Activated naive CD4-positive, alpha-beta T cell treated with Interleukin-2 at 50 U/mL for 16 hours (primary cell): ENCODE results near the gene SBK2.
A peak's percentile ranks its signal among the peaks of the same experiment; 100 is the strongest.
"Not testable (repeated sequence)": the region's sequence is repeated elsewhere in the genome, so short reads cannot be mapped to it uniquely, and the experiment has no call there.

Experiments used
- DNase-seq: peaks from one replicate; pipeline ENCODE4 v3.0.0-alpha.2; 2020

Gene SBK2

DNA sequence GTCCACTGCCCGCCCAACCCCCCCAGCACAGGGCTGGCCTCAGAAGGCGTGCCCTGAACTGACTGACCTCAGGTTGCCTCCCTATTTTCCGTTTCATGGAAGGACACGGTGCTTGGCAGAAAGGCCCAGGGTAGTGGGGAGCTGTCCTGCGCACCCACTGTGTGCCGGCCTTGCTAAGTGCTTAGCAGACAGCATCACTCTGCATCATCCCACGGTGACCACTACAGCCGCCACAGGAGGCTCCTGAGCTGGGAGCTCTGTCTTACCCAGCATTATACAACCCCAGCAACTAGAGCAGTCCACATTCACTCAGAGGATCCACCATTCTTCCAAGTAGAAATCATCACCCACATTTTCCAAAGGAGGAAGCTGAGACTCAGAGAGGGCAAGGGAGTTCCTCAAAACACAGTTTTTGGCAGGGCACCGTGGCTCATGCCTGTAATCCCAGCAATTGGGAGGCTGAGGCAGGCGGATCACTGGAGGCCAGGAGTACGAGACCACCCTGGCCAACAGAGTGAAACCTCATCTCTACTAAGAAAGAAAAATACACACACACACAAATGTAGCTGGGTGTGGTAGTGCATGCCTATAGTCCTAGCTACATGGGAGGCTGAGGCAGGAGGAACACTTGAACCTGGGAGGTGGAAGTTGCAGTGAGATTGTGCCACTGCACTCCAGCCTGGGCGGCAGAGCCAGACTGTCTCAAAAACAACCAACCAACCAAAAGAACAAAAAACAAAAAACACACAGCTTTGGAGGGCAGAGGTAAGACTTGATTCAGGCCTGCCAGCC, 1.6 kb downstream of the SBK2 start:
- DNase-seq = no peak

DNA sequence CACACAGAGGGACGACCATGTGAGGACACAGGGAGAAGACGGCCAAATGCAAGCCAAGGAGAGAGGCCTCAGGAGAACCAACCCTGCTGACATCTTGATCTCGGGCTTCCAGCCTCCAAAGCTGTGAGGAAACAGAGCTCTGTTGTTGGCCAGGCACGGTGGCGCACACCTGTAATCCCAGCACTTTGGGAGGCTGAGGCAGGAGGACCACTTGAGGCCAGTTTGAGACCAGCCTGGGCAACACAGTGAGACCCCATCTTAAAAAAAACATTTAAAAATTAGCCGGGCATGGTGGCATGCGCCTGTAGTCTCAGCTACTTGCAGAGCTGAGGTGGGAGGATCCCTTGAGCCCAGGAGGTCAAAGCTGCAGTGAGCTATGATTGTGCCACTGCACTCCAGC, 2.7 kb downstream of the SBK2 start:
- not testable (repeated sequence) for DNase-seq

DNA sequence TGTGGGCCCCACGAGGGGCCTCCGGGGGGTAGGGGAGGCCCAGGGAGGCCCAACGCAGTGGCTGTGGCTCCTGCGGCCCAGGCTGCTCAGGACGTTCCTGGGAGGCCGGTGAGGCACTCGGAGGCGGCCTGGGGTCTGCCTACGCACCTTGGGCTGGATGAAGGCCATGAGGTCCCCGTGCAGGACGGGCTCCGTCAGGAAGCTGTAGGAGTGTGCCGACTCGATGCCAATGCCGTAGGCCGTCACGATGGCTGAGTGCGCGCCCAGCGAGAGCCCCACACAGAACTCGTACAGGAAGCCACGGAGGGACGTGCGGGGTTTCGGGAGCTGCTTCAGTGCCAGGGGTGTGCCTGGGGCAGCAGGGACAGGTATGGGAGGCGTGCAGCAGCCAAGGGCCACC, 5.9 kb downstream of the SBK2 start:
- DNase-seq = no peak

DNA sequence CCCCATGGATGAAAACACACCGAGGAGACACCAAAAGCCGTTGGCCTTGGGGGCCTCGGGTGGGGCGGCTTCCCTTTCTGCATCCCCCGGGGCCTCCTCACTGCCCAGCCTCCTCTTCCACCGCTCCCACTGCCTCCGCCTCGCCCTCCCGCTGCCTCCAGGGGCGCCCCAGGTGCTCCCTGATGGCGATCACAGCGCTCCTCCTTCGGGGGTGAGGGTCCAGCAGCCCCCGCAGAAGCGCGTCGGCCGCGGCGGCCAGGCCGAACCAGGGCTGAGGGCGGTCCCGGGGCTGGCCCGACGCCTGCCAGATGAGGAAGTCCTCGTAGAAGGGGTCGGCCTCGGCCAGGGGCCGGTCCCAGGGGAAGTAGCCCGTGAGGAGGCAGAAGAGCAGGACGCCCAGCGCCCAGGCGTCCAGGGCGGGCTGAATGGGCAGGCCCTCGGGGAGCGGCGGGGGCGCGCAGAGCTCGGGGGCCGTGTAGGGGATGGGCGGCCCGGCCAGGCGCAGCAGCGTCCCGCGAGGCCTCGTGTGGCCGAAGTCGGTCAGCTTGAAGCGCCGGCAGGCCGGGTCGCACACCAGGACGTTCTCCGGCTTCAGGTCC, 7.2 kb downstream of the SBK2 start:
- DNase-seq = no peak

DNA sequence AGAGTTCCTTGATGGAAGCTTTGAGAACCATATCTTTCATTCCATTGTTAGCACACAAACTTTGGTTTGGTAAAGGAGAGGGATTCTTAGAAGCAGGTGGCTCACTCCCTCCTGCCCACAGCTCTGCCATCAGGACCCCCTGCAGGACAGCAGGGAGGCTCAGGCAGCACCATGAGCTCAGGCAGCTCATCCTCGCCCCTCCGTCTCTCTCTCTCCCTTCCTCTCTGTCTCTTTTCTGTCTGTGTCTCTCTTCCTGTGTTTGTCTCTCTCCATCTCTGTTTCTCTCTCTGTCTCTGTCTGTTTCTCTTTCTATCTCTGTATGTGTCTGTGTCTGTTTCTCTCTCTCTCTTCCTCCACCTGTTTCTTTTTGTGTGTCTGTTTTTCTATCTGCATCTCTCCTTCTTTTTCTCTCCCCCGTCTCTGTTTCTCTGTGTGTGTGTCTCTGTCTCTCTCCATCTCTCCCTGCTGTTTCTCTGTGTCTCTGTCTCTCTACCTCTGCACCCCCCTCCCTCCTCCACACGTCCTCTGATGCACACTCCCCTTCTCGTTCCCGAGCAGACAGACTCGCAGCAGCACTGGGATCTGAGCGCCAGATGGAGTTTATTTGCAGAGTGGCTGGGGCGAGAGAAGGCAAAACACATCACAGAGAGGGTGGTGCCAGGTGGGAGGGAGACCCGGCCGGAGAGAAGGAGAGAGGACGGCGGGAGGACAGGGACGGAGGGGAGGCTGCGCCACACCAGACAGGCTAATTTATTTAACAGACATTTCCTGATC, 8.7 kb downstream of the SBK2 start:
- no peak for DNase-seq

DNA sequence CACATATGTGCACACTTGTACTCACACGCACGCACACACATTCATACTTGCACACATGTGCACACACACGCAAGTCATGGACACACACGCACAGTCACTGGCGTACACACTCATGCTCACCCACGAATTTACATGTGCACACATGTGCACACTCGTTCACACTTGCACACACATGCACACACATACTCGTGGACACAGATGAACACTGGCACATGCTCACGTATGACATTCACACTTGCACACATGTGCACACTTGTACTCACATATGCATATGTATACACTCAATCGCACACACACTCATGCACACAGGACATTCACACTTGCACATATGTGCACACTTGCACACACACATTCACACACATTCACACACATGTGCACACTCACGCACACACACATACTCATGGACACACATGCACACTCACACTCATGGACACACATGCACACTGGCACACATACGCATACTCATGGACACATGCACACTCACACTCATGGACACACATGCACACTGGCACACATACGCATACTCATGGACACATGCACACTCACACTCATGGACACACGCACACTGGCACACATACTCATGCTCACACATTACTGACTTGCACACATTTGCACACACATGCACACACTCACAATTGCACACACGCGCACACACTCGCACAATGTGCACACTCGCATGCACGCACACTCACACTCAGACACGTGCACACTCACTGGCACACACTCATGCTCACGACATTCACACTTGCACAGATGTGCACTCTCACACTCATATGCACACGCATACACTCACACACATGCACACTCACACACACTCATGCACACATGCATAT, 9.5 kb downstream of the SBK2 start:
- no peak for DNase-seq

DNA sequence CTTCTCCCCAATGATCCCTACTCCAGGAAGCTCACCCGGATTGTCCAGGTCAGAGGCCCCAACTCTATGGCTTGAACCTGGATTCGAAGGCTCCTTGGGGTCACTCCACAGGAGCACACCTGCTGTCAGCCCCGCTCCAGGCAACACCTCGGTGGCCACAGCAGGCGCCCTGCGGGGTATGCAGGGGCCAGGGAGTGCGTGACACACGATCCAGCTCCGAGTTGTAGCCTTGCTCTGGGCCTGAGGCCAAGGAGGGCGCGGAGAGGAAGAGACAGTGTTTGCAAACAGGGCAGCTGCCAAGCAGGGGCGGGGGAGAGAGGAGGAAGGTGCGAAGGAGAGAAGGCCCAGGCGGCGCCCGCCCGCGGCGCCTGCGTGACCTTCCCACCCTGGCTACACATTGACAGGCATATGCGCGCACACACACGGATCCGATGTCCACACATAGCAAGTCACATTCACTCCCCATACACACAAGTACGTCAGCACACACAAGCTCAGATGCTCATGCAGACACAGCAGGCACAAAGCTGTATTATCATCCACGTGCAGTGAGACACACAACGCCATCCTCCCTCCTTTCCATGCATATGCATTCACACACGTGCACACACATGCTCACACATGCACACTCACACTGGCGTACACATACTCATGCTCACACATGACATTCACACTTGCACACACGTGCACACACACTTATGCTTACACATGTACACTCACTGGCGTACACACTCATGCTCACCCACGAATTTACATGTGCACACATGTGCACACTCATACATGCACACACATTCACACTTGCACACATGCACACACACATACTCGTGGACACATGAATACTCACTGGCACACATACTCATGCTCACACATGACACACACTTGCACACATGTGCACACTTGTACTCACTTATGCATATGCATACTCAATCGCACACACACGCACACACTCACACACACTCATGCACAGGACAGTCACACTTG, 10.4 kb downstream of the SBK2 start:
- no peak for DNase-seq

DNA sequence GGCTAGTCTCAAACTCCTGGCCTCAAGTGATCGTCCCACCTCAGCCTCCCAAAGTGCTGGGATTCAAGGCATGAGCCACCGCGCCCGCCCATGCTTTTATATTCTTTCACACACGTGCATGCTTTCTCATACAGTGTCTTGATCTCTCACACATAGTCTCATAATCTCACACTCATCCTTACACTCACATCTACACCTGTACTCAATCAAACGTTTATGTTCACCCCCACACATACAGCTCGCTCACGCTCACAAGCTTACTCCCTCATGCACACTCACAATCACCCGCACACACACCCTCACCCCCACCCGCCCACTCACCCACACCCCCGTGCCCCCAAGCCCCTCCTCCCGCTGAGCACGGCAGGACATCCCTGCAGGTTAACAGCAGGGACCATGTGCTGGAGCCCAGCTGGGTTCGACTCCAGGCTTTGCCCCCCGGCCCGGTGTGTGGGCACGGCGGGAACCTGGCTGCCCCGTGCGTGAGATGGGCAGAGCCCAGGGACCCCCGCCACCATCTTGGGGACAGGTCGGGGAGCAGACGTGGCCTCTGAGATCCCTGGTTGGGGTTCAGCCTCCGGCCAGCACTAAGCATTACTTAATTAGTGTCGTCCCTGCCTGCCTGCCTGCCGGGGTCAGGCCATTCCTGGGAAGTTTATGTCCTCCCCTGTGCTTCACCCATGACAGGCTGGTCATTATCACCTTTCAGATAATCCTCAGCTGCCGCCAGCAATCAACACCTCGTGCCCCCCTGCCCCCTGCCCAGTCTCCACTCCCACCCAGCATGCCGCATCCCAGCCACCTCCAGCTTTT, 11.4 kb downstream of the SBK2 start:
- DNase-seq = no peak

DNA sequence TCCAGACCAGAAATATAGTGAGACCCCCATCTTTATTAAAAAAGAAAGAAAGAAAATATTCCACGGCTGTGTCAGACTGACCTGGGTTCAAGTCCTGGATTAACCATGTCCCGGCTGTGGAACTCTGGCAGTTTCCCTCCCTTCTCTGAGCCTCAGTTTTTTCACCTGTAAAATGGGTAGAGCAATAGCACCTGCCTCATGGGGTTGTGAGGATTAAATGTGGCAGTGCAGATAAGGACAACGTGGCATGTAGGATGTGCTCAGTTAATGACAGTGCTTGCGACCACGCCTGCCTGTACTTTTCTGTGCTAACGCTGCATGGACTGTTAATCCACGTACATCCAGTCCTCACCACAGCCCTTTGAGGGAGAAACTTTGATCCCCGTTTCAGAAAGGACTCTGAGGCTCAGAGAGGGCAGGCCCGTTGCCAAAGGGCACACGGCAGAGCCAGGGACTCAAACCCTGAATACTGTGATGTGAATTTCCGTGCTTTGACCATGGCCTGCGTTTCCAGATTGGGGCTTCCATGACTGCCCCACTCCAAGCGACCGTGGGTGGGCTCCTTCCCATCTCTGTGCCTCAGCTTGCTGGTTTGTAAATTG, 16.1 kb downstream of the SBK2 start:
- DNase-seq = no peak

DNA sequence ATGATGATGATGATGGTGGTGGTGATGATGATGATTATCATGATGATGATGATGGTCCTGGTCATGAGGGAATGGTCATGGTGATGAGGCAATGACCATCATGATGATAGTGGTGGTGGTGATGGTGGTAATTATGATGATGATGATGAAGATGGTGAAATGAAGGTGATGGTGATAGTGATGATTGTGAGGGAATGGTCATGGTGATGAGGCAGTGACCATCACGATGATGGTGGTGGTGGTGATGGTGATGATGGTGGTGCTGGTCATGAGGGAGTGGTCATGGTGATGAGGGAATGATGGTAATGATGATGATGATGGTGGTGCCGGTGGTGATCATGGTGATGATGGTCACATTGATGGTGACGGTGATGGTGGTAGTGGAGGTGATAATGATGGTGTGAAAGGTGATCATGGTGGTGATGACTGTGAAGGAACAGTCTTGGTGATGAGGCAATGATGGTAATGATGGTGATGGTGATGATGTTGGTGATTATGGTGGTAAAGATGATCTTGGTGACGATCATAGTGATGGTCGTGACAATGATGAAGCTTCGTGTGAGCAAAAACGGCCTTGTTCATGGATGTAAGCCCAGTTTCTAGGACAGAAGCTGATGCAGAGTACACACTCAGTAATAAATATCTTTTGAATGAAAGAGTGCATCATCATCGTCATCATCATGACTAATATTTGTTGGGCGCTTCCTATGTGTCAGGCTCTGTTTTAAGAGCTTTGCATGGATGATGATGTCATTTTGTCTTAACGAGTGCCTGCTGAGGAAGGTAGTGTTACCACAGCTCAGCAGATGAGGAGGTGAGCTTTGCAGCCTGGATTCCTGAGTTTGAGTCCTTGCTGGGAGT, 17.3 kb downstream of the SBK2 start:
- DNase-seq = no peak

DNA sequence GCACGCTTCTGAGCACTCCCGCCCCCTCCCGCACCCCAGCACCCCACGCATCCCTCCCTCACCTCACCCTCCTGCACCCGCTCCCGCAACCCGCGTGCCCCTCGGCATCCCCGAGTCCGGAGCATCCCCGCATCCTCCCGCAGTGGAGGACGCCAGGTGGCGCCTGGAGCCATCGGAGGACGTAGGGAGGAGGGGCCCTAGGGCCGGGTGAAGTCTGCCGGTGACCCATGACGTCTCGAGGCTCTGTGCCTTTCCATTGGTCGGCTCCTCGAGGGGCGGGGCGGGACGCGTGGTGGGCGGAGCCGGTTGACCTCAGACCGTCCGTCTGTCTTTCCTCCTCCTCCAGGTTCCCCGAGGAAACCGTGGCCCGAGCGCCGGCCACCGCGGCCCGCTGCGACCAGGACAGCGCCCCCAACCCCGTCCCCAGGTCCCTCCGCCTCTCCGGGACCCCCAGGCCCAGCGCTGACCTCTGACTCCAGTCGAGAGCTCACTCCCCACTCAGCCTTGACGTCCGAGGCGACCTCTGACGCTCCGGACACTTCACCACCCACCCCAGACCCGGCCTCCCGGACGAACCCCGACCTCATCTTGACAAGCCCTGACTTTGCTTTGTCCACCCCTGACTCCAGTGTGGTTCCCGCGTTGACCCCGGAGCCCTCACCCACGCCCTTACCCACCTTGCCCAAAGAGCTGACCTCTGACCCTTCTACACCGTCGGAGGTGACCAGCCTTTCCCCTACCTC, 19.9 kb downstream of the SBK2 start:
- DNase-seq = peak; percentile 89

DNA sequence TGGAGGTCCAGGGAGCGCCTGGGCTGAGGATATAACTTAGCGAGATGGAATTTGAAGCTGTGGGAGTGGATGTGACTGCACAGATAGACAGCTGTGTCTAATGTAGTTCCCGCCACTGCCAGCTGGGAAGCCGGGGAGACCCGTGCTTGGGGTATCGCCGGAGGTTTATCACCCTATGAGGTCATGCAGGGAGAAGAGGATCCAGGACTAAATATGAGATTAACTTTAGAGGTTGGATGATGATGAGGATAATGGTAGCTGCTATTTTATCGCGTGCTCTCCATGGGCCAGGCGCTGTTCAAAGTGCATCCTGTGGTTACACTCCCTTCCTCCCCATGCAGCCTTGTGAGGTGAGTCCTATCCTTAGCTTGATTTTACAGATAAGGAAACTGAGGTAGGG, 28.8 kb downstream of the SBK2 start:
- DNase-seq = no peak

DNA sequence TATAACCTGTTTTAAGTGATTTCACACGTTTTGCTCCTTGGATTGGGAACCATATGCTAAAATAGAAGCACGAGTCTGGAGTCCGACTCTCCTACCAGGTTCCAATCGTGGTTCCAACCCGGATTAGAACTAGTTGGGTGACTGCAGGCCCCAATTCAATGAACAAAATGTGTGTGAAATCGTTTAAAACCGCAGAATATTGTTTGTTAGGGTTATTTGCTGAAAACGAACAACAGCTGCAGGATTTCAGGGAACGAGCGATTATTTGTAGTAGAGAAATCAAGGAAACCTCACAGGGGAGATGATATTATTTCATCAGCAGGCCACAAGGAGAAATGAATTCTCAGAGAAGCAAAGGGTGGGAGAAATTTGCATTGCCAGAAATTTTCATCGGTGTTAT, 32.0 kb downstream of the SBK2 start:
- DNase-seq = no peak

DNA sequence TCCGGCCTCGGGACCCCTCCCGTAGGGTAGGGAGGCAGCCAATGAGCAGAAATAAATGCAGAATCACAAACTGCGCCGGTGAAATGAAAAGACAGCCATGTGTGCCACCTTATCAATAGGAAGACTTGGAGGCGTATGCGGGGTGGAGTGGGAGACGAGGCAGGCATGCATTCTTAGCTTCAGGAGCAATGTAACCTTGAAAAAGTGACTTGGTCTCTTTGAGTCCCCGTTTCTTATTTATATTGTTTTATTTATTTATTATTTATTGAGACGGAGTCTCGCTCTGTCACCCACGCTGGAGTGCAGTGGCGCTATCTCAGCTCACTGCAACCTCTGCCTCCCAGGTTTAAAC, 32.7 kb downstream of the SBK2 start:
- no peak for DNase-seq

DNA sequence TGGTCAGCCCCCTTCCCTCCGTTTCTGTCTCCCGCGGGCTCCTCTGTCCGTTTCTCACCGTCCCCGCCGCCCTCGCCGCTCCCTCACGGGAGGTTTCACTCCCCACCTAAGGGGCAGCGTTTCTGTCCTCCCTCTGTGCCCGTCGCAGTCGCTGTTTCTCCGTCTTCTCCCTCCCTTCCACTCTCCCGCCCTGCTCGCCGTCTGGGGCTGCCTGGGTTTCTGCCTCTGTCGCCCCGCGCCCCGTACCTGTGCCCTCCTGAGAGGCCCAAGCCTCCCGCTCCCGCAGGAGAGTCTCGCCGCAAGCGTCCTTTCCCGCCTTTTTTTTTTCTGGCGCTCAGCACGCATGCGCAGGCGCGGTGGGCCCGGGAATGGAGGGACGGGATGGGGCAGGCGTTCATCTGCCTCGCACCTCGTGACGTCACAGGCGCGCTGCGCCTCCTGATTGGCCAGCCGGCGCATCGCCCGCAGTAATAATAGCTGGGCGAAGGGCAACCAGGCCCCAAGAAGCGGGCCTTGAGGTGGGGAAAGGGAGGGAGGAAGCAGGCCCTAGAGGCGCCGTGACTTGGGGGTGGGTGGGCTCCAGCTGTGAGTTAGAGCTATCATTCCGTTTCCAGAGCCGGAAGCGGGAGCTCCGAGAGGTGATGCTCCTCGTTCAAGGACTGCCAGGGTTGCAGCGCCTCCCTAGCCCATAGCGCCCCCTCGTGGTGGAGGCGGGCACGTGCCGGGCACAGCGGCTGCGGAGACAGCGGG, 33.3 kb downstream of the SBK2 start:
- DNase-seq = peak; percentile 93

DNA sequence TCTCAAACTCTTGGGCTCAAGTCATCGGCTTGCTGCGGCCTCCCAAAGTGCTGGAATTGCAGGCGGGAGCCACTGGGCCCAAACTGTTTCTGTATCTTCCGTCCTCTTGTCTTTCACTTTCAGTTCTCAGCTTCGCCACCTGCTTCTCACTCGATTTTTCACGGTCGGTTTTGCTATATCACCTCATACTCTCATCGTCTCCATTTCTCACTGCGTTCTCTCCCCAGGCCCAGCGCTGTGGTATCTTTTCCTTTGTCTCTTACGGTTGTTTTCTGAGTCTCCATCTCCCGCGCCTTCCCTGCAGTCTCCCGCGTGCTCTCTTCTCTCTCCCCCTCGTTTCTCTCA, 33.8 kb downstream of the SBK2 start:
- no peak for DNase-seq

DNA sequence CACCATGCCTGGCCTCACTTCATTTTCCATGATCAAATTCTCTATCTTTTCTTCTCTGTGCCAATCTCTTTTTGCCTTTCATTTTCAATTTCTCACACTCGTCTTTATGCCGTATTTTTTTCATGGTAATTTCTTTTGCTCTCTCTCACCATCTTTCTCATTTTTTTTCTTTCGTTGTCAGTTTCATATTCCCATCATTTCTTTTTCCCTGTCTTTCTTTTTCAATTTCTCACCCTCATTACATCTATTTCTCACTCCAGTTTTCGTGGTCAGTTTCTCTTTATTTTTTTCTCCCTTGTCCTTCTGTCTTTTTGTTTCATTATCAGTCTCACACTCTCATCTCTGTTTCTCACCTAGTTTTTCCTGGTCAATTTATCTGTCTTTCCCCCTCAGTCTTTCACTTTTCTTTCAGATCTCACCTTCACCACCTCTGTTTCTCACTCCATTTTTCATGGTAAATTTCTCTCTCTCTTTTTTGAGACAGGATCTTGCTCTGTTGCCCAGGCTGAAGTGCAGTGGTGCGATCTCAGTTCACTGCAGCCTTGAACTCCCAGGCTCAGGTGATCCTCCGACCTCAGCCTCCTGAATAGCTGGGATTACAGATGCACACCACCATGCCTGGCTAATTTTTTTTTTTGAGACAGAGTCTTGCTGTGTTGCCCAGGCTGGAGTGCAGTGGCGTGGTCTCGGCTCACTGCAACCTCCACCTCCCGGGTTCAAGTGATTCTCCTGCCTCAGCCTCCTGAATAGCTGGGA, 34.6 kb downstream of the SBK2 start:
- no peak for DNase-seq
